ENCODE measurements around the gene ANKMY2. TPM values are rescaled to one million over a fixed set of nuclear protein-coding genes. Genes with fewer than 3 reads are reported as not detected.

Gene ANKMY2
- total RNA-seq, 1 donor from 2014 or later = 68.5 TPM

- no peak overlapping the region for H3K27ac Mint-ChIP-seq
- H3K36me3 ChIP-seq = no peaks in the 10 kb centered on the region
- H3K4me3 ChIP-seq = no peak overlapping the region
- no peak overlapping the region for H3K27ac ChIP-seq
- peaks cover 3% of the 10 kb centered on the region for H3K4me1 Mint-ChIP-seq
- H3K27me3 Mint-ChIP-seq (ENCODE audit: insufficient read depth, low read depth) = peaks cover 4% of the 10 kb centered on the region
- H3K79me2 ChIP-seq (ENCODE audit: low read depth) = no peaks in the 10 kb centered on the region
- no peak overlapping the region for H3K4me2 ChIP-seq
- H3K9ac ChIP-seq = no peak overlapping the region
- H4K20me1 ChIP-seq (ENCODE audit: low read depth) = no peaks in the 10 kb centered on the region
- no peaks in the 10 kb centered on the region for H3K9me3 Mint-ChIP-seq
- peaks cover 14% of the 10 kb centered on the region for H3F3A ChIP-seq (ENCODE audit: low read depth)
- no peaks in the 10 kb centered on the region for H3K27me3 ChIP-seq
- no peak overlapping the region for H2AFZ ChIP-seq (replicated peaks)
- no peak for DNase-seq (ENCODE audit: low spot score)
- peaks cover 11% of the 10 kb centered on the region for H3K4me1 ChIP-seq
- TF ChIP-seq EZH2phosphoT487 (IDR thresholded peaks at IDR 0.05) = no peak
- no peaks in the 10 kb centered on the region for H3K9me3 ChIP-seq (ENCODE audit: low read depth)
- H3K4me3 Mint-ChIP-seq = no peak overlapping the region
- peaks cover 5% of the 10 kb centered on the region for H3K36me3 Mint-ChIP-seq
Measured at GRCh38 chr7:16590424-16590823, 55.1 kb downstream of the ANKMY2 start.

- Mint-ChIP-seq H3K36me3 (peaks cover 5% of the 10 kb centered on the region), H3K4me3 (no peak overlapping the region), H3K27ac (no peak overlapping the region), H3K9me3 (peaks cover 2% of the 10 kb centered on the region), H3K27me3 (ENCODE audit: insufficient read depth, low read depth) (peaks cover 4% of the 10 kb centered on the region), H3K4me1 (peaks cover 3% of the 10 kb centered on the region)
- no peaks in the 10 kb centered on the region for H3K27me3 ChIP-seq
- no peaks in the 10 kb centered on the region for H3K79me2 ChIP-seq (ENCODE audit: low read depth)
- no peak overlapping the region for H3K4me3 ChIP-seq
- TF ChIP-seq EZH2phosphoT487 (IDR thresholded peaks at IDR 0.05) (no peak), CTCF (IDR thresholded peaks at IDR 0.05) (no peak), EZH2 (IDR thresholded peaks at IDR 0.05) (no peak)
- H2AFZ ChIP-seq (replicated peaks) = no peak overlapping the region
- H3K9ac ChIP-seq = no peak overlapping the region
- H3K27ac ChIP-seq = no peak overlapping the region
- no peak for DNase-seq (ENCODE audit: low spot score)
- peaks cover 14% of the 10 kb centered on the region for H3F3A ChIP-seq (ENCODE audit: low read depth)
- H3K9me3 ChIP-seq (ENCODE audit: low read depth) = no peaks in the 10 kb centered on the region
- no peaks in the 10 kb centered on the region for H4K20me1 ChIP-seq (ENCODE audit: low read depth)
- peaks cover 7% of the 10 kb centered on the region for H3K4me1 ChIP-seq
- H3K36me3 ChIP-seq = no peaks in the 10 kb centered on the region
- no peak overlapping the region for H3K4me2 ChIP-seq
Measured at GRCh38 chr7:16589881-16590280, 55.7 kb downstream of the ANKMY2 start.

GRCh38 chr7:16587790-16588189 lies 57.8 kb downstream of the ANKMY2 start:
- H3K27ac Mint-ChIP-seq = no peak overlapping the region
- peak; percentile 64 for DNase-seq (ENCODE audit: low spot score)
- peaks cover 4% of the 10 kb centered on the region for H3K27me3 Mint-ChIP-seq (ENCODE audit: insufficient read depth, low read depth)
- no peak overlapping the region for H3K4me3 ChIP-seq
- H2AFZ ChIP-seq (replicated peaks) = no peak overlapping the region
- no peak for TF ChIP-seq EZH2 (IDR thresholded peaks at IDR 0.05)
- no peak for TF ChIP-seq CTCF (IDR thresholded peaks at IDR 0.05)
- TF ChIP-seq EZH2phosphoT487 (IDR thresholded peaks at IDR 0.05) = no peak
- no peaks in the 10 kb centered on the region for H3K79me2 ChIP-seq (ENCODE audit: low read depth)
- peaks cover 7% of the 10 kb centered on the region for H3K4me1 ChIP-seq
- peaks cover 3% of the 10 kb centered on the region for H3K4me1 Mint-ChIP-seq
- no peaks in the 10 kb centered on the region for H3K36me3 ChIP-seq
- peaks cover 2% of the 10 kb centered on the region for H3K9me3 Mint-ChIP-seq
- H3K4me3 Mint-ChIP-seq = no peak overlapping the region
- no peak overlapping the region for H3K27ac ChIP-seq
- no peaks in the 10 kb centered on the region for H3K27me3 ChIP-seq
- no peak overlapping the region for H3K9ac ChIP-seq
- H3K9me3 ChIP-seq (ENCODE audit: low read depth) = no peaks in the 10 kb centered on the region
- no peaks in the 10 kb centered on the region for H4K20me1 ChIP-seq (ENCODE audit: low read depth)
- peaks cover 14% of the 10 kb centered on the region for H3F3A ChIP-seq (ENCODE audit: low read depth)
- peaks cover 5% of the 10 kb centered on the region for H3K36me3 Mint-ChIP-seq
- peak overlapping the region; percentile 15 for H3K4me2 ChIP-seq

GRCh38 chr7:16587129-16587528 lies 58.4 kb downstream of the ANKMY2 start:
- H4K20me1 ChIP-seq (ENCODE audit: low read depth) = no peaks in the 10 kb centered on the region
- peaks cover 7% of the 10 kb centered on the region for H3K4me1 ChIP-seq
- H3K36me3 ChIP-seq = no peaks in the 10 kb centered on the region
- no peaks in the 10 kb centered on the region for H3K27me3 ChIP-seq
- peaks cover 3% of the 10 kb centered on the region for H3K4me1 Mint-ChIP-seq
- H3K36me3 Mint-ChIP-seq = peaks cover 5% of the 10 kb centered on the region
- no peak overlapping the region for H3K4me2 ChIP-seq
- H2AFZ ChIP-seq (replicated peaks) = no peak overlapping the region
- no peak overlapping the region for H3K4me3 ChIP-seq
- H3F3A ChIP-seq (ENCODE audit: low read depth) = peaks cover 14% of the 10 kb centered on the region
- no peaks in the 10 kb centered on the region for H3K79me2 ChIP-seq (ENCODE audit: low read depth)
- no peak for DNase-seq (ENCODE audit: low spot score)
- peaks cover 2% of the 10 kb centered on the region for H3K9me3 Mint-ChIP-seq
- H3K27me3 Mint-ChIP-seq (ENCODE audit: insufficient read depth, low read depth) = peaks cover 4% of the 10 kb centered on the region
- H3K27ac ChIP-seq = no peak overlapping the region
- H3K9ac ChIP-seq = no peak overlapping the region
- H3K4me3 Mint-ChIP-seq = no peak overlapping the region
- TF ChIP-seq EZH2phosphoT487 (IDR thresholded peaks at IDR 0.05) (no peak), CTCF (IDR thresholded peaks at IDR 0.05) (no peak), EZH2 (IDR thresholded peaks at IDR 0.05) (no peak)
- H3K9me3 ChIP-seq (ENCODE audit: low read depth) = no peaks in the 10 kb centered on the region
- no peak overlapping the region for H3K27ac Mint-ChIP-seq
